Activated naive CD8-positive, alpha-beta T cell (primary cell): ENCODE data around the gene PXDN.
"Not testable (repeated sequence)": the region's sequence is repeated elsewhere in the genome, so short reads cannot be mapped to it uniquely, and the experiment has no call there.

Experiments used
- H3K27ac Mint-ChIP-seq: one replicate; pipeline ENCODE4 v1.8.0; 2021; ENCODE audit warnings: mixed read lengths
- H3K27me3 Mint-ChIP-seq: one replicate; pipeline ENCODE4 v1.8.0; 2021; ENCODE audit warnings: mixed read lengths
- H3K36me3 Mint-ChIP-seq: one replicate; pipeline ENCODE4 v1.8.0; 2021; ENCODE audit warnings: mixed read lengths
- H3K4me1 Mint-ChIP-seq: one replicate; pipeline ENCODE4 v1.8.0; 2021; ENCODE audit warnings: low read depth, mixed read lengths
- H3K4me3 Mint-ChIP-seq: one replicate; pipeline ENCODE4 v1.8.0; 2021; ENCODE audit warnings: mild to moderate bottlenecking, mixed read lengths
- H3K9me3 Mint-ChIP-seq: one replicate; pipeline ENCODE4 v1.8.0; 2021; ENCODE audit warnings: low read depth, mixed read lengths

The PXDN gene

DNA sequence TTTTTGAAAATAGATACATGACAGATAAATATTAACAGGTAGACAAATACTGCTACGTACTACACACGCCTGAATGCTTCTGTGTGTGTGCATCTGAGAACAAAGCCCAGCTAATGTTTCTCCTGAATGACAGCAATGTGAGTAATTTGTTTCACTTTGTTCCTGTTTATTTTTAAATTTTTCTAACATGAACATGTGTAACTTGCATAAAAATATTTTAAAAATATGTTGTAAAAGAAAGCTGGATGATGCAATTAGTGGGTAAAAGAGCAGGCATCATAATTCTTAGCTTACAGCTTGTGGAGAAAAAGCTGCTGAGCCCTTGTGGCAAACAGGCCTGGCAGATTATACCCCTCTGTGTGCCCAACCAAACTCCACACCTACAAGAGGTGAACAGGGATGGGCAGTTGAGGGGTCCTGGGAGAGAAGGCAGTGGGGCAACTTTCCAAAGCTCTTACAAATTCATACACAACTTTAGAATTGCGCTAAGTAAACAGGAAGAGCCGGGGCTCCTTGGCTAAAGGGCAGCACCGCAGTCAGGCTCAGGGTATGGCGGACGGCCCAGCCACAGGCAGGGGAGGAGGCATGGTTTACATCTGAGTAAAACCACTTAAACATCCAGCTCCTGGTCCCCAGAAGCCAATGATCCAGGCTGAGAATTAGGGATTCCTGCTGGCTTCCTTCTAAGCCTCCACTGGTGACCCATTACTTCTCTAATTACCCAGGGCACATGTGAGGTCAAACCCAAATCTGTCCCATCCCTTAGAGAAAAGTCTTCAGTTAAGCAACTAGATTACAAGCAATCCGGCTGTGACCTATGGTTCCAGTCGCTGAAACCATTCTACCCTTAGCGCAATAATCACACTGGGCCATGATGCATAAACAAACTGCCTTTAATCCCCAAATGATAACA lies 14.0 kb downstream of the PXDN start:
- Mint-ChIP-seq H3K27me3 (no peaks in the 10 kb centered on the region), H3K27ac (no peak overlapping the region), H3K9me3 (no peaks in the 10 kb centered on the region), H3K4me1 (peaks cover 4% of the 10 kb centered on the region), H3K4me3 (no peak overlapping the region), H3K36me3 (no peaks in the 10 kb centered on the region)

DNA sequence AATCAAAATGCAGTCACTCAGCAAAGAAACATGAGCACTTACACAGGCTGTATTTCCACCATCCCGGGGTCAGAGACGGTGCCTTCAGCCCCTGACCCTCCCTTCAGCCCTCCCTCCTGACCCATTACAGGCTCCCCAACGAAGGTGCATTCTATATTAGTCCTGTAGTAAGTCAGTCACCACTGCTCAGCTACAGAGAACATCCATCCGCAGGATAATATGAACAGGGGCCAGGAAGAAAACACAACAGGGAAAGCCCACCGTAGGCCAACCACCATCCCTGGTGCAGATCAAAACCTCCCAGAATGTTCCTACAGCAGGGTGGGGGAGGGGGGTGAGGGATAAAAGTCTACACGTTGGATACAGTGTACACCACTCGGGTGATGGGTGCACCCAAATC lies 15.1 kb downstream of the PXDN start:
- H3K27me3 Mint-ChIP-seq = no peaks in the 10 kb centered on the region
- no peak overlapping the region for H3K27ac Mint-ChIP-seq
- H3K9me3 Mint-ChIP-seq = no peaks in the 10 kb centered on the region
- no peaks in the 10 kb centered on the region for H3K36me3 Mint-ChIP-seq
- H3K4me3 Mint-ChIP-seq = no peak overlapping the region
- H3K4me1 Mint-ChIP-seq = peaks cover 4% of the 10 kb centered on the region

DNA sequence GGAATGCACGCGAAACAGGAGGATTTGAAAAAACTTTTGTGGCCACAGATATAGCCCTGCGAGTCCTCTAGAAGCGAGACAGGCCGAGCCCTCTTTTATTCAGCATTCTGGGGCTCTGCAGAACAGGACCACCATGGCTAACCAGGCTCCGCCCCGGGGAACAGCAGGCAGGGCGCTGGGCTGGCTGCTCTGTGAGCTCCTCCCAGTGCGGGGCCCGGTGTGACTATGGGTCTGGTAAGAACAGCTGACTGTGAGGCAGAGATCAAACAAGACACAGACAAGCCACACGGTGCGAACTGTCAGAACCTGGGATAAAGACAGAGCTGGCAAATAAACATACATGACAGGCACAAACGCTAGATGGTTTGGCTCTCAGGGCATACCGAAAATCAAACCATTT lies 15.5 kb downstream of the PXDN start:
- Mint-ChIP-seq H3K27me3 (no peaks in the 10 kb centered on the region), H3K9me3 (no peaks in the 10 kb centered on the region), H3K36me3 (no peaks in the 10 kb centered on the region), H3K27ac (no peak overlapping the region), H3K4me3 (no peak overlapping the region), H3K4me1 (peaks cover 4% of the 10 kb centered on the region)

DNA sequence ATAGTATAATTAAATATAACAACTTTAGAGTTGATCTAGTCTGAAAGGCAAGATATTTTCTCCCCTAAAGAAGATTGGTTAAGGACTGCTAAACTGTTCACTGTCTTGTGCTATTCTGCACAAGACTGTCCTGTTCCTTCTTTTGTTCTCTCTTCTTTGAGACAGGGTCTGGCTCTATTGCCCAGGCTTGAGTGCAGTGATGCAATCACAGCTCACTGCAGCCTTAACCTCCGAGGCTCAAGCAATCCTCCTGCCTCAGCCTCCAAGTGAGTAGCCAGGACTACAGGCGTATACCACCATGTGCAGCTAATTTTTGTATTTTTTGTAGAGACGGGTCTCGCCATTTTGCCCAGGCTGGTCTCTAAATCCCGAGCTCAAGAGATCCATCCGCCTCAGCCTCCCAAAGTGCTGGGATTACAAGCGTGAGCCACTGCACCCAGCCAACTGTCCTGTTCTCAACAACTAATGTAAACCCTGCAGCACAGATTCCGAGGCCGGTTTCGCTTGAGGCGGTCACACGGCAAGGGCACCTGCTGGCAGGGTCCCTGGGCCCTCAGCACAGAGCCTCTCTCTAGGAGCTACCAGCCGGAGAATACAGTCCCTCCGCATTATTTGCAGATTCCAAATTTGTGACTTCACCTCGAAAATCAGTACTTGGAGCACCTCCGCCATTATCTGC lies 16.4 kb downstream of the PXDN start:
- Mint-ChIP-seq H3K4me3 (no peak overlapping the region), H3K4me1 (peaks cover 4% of the 10 kb centered on the region), H3K9me3 (no peaks in the 10 kb centered on the region), H3K27me3 (no peaks in the 10 kb centered on the region), H3K27ac (no peak overlapping the region), H3K36me3 (no peaks in the 10 kb centered on the region)

DNA sequence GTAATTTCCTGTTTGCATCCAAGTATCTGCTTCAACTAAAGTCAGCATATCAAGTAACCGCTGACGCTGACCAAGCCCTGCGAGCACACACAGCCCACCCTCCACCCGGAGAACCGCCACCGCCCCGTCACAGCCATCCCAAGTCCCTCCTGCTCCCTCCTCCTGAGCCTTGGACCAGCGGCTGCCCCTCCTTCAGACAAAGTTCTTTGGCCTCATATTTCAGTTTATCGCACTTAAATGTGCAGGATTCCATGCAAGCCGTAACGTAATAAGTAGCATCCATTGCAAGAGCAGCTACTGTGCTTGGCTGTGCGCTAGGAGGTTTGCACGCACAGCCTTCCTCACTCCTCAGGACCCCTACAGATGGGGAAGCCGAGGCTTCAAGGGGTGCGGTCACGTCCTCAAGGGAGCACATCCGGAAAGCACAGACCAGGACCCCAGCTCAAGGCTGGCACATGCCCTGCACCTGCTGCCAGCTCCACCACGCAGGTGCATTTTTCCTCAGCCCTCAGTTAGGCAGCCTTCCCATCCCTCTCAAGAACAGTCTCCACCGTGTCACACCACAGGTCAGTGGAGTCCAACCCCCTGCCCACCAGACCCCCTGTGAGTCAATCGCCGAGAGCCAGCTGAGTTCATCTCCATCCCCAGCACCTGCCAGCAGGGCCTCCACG lies 17.1 kb downstream of the PXDN start:
- peaks cover 4% of the 10 kb centered on the region for H3K4me1 Mint-ChIP-seq

DNA sequence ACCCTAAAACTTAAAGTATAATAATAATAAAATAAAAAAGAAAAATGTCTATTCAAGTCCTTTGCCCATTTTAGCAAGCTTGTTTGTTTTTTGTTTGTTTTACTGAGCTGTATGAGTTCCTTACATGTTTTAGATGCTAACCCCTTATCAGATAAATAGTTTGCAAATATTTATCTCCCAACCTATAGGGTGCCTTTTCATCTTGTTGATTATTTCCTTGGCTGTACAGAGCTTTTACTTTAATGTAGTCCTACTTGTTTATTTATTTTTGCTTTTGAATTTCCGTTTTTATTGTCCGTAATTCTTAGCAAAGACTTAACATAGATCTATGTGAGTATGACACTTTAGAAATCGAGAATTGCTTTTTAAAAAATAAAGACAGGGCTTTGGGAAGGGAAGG lies 17.8 kb downstream of the PXDN start:
- Mint-ChIP-seq H3K4me3 (no peak overlapping the region), H3K27me3 (no peaks in the 10 kb centered on the region), H3K4me1 (peaks cover 4% of the 10 kb centered on the region), H3K27ac (no peak overlapping the region), H3K36me3 (no peaks in the 10 kb centered on the region), H3K9me3 (no peaks in the 10 kb centered on the region)

More for the DNA sequence above, 17.1 kb downstream of the PXDN start:
- H3K9me3 Mint-ChIP-seq = no peaks in the 10 kb centered on the region
- no peaks in the 10 kb centered on the region for H3K36me3 Mint-ChIP-seq
- H3K27ac Mint-ChIP-seq = no peak overlapping the region
- no peaks in the 10 kb centered on the region for H3K27me3 Mint-ChIP-seq
- H3K4me3 Mint-ChIP-seq = no peak overlapping the region

DNA sequence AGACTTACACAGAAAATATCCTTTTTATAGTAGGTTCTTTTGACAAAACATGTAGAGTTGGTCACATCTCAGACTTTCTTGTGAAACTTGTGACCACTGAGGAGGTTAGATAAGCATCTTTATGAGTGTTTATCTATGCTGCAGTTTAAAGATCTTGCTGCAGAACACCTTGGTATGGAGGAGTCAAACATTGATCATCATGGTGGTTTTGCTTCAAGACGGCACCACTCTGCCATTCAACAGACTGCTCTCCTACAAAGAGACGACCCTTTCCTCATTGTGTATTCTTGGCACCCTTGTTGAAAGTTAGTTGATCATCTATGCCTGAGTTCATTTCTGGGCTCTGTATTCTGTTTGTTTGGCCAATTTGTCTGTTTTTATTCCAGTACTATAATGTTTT lies 20.0 kb downstream of the PXDN start:
- H3K27me3 Mint-ChIP-seq, H3K36me3 Mint-ChIP-seq, H3K9me3 Mint-ChIP-seq, H3K27ac Mint-ChIP-seq, H3K4me3 Mint-ChIP-seq, H3K4me1 Mint-ChIP-seq: not testable (repeated sequence)

DNA sequence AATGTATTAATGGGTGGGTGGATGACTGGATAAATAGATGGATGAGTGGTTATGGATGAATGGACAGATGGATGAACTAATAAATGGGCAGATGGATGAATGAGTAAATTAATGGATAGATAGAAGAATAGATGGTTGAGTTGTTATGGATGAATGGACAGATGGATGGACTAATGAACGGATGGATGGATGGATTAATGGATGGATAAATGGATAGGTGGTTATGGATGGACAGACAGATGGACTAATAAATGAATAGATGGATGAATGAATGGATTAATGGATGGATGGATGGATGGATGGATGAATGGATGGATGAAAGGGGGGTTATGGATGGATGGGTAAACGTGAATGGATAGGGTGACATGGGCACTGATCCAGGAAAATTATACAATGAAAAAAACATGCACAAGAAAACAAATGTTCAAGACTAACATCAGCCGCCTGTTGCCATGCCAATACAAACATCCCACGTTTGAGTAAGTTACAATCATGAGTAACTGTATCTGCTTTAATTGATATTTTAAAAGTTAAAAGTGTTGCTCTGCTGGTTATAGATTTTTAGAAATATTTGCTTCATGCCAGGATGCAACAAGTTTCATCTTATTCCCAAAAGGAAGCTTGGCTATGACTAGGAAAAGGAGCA lies 20.8 kb downstream of the PXDN start:
- Mint-ChIP-seq H3K36me3 (no peaks in the 10 kb centered on the region), H3K4me1 (no peaks in the 10 kb centered on the region), H3K4me3 (no peak overlapping the region), H3K27me3 (no peaks in the 10 kb centered on the region), H3K27ac (no peak overlapping the region), H3K9me3 (no peaks in the 10 kb centered on the region)

DNA sequence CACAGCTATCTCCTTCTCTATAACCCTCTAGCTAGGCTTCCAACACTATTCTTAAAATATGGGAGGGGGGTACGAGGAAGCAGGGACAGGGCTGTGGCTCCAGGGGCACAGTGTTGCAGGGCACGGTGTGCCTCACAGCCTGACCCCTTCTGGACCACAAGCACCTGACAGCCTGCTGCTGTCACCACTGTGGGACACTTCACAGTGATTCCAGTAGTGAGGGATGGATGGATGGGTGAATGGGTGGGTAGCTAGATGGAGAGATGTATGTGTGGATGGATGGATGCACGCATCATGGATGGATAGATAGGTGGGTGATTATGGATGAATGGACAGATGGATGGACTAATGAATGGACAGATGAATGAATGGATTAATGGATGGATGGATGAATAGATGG lies 21.6 kb downstream of the PXDN start:
- Mint-ChIP-seq H3K9me3 (no peaks in the 10 kb centered on the region), H3K36me3 (no peaks in the 10 kb centered on the region), H3K27ac (no peak overlapping the region), H3K4me3 (no peak overlapping the region), H3K27me3 (no peaks in the 10 kb centered on the region), H3K4me1 (no peaks in the 10 kb centered on the region)

DNA sequence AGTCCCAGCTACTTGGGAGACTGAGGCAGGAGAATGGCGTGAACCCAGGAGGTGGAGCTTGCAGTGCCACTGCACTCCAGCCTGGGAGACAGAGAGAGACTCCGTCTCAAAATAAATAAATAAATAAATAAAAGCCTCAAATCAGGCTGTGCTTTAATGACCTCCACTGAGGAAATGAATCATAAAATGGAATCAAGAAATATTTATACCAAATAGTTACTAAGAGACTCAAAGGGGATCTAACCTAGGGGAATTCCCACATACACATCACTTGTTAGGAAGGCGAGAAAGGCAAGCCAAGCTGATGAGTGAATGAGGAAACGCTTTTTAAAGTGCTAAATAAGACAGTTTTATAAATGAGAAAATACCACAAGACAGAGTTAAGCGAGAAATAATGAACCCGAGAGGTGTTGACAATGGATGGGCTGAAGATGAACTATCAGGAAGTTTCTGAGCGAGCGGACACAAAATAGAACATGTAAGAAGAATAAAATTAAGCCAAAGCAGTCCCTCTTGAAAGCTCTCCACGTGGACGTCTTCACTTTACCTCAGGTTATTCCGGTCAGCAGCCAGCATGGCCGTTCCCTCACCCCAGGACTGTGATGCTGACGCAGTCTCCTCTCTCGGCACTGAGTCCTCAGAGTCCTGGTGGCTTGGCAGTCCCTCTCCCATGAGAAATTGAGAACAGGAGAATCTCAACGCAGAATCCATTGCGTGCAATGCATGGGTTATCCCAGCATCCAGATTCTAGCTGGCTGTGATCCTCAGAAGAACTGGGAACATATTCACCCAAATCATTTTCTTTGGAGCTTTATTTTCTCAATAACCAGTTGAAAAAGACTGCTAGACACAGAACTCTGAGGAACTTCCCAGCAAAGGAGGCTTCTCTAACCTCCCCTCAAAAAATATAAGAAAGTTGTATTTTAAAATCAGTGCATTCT lies 22.3 kb downstream of the PXDN start:
- no peaks in the 10 kb centered on the region for H3K27me3 Mint-ChIP-seq
- no peak overlapping the region for H3K27ac Mint-ChIP-seq
- no peaks in the 10 kb centered on the region for H3K4me1 Mint-ChIP-seq
- H3K36me3 Mint-ChIP-seq = no peaks in the 10 kb centered on the region
- H3K9me3 Mint-ChIP-seq = no peaks in the 10 kb centered on the region
- no peak overlapping the region for H3K4me3 Mint-ChIP-seq

DNA sequence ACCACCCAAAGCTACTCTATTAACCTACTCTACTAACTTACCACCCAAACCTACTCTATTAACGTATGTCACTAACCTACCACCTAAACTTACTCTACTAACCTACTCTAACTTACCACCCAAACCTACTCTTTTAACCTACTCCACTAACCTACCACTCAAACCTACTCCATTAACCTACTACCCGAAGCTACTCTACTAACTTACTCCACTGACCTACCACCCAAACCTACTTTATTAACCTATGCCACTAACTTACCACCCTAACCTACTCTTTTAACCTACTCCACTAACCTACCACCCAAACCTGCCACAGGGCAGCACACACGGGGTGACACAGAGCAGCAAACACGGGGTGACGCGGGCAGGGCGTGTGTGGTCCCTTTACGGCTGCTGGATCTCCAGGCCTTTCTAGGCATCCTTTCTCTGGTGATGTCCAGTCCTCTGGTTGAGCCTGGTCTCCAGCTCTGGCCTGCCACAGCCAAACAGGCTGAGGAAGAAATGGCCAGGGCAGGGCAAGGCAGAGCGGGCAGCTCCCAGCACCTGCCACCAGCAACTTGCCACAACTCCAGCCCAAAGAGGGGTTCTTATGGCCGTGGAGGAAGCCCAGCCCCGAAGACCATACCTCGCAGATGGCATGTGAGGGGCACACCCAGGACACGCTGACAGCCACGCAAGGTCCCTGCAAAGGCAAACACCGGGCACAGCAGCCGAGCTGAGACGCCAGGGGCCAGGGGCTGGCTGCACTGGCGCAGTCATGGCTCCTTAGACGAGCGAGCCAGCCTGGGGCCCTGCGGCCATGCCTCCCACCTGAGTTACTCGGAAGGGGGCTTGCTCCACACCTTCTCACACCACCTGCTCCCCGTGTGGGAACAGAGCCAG lies 25.7 kb downstream of the PXDN start:
- H3K9me3 Mint-ChIP-seq = no peaks in the 10 kb centered on the region
- H3K4me1 Mint-ChIP-seq = no peaks in the 10 kb centered on the region
- no peak overlapping the region for H3K27ac Mint-ChIP-seq
- no peak overlapping the region for H3K4me3 Mint-ChIP-seq
- peaks cover 1% of the 10 kb centered on the region for H3K27me3 Mint-ChIP-seq
- no peaks in the 10 kb centered on the region for H3K36me3 Mint-ChIP-seq

DNA sequence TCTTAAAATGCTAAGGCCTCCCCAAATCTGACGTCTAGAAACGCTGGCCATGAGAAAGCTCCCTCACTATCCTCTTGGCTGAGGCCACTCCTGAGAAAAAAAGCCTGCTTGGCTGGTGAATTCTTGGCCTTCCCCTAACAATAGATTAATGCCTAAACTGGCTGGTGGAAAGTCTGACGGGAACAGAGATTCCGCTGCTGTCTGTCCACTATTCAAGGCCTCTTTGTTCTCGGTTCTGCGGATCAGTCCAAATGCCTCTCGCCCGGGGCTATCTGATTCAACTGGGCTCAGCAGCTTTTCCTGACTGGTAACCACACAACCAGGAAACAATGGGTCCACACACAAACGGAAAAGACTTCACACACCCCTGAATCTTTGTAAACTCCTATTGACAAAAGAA lies 27.2 kb downstream of the PXDN start:
- Mint-ChIP-seq H3K4me3 (no peak overlapping the region), H3K27ac (no peak overlapping the region), H3K27me3 (peaks cover 1% of the 10 kb centered on the region), H3K4me1 (no peaks in the 10 kb centered on the region), H3K36me3 (no peaks in the 10 kb centered on the region), H3K9me3 (no peaks in the 10 kb centered on the region)

DNA sequence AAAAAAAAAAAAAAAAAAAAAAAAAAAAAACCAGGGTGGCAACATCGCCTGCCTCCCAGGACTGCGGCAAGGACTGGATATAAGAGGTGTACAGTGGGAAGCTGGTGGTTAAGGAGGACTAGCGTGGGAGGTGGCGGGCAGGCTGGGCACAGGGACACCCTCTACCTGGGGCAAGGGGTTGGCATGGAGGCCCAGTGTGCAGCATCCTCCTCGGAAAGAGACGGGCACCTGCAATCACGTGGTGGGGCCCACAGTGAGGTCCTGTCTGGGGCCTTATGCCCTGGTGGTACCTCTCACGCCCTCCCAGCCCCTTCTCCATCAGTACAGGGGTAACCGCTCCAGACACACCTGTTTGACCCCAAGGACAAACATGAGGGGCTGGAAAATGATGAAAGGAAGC lies 27.9 kb downstream of the PXDN start:
- Mint-ChIP-seq H3K27me3 (peaks cover 1% of the 10 kb centered on the region), H3K4me1 (no peaks in the 10 kb centered on the region), H3K27ac (no peak overlapping the region), H3K4me3 (no peak overlapping the region), H3K36me3 (no peaks in the 10 kb centered on the region), H3K9me3 (no peaks in the 10 kb centered on the region)

DNA sequence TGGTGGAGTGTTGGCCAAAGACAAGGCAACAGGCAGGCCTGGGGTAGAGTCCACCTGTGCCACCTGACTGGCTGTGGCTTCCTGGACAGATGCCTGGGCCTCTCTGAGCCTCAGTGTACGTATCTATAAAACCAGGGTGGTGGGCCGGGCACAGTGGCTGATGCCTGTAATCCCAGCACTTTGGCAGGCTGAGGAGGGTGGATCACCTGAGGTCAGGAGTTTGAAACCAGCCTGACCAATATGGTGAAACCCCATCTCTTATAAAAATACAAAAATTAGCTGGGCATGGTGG lies 28.4 kb downstream of the PXDN start:
- not testable (repeated sequence) for H3K36me3 Mint-ChIP-seq, H3K4me3 Mint-ChIP-seq, H3K27ac Mint-ChIP-seq, H3K4me1 Mint-ChIP-seq, H3K9me3 Mint-ChIP-seq, H3K27me3 Mint-ChIP-seq
